Measurements from ENCODE around the gene EPHB1. TPM values are rescaled to one million over a fixed set of nuclear protein-coding genes. Genes with fewer than 3 reads are reported as not detected.
A peak's percentile ranks its signal among the peaks of the same experiment; 100 is the strongest.

The EPHB1 gene
- total RNA-seq, 1 experiment from 2014 or later, result 0.73 TPM

DNA sequence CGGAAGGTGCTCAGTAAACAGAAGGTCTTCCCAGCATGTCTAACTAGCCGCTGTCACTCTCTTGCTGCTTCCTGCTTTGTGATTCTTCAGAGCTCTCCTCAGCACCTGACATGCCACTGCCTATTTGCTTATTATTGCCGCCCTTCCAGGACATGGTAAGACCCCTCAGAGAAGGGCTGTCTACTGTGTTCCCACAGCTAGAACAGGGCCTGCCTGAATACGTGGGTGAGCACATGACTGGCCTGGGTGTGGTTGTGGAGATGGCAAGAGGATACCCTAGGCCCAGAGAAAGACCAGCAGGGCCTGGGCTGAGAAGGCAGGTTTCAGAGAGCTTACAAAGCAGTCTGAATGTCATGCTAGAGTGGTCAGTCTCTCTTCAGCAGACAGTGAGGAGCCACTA lies 2.4 kb upstream of the EPHB1 start:
- CTCF ChIA-PET, result interaction anchor here (0.7 to 1.3 kb wide), 2 partner anchors 11 to 117 kb away, joined by 3 to 4 read pairs; no protein-coding TSS in a partner anchor
- H3K4me3 Mint-ChIP-seq (ENCODE audit: low read depth, unreplicated experiment), result no peak overlapping the region
- H3K36me3 Mint-ChIP-seq (ENCODE audit: insufficient read depth, unreplicated experiment), result peaks cover 11% of the 10 kb centered on the region
- intact Hi-C loops (cut with micrococcal nuclease; ENCODE audit: unreplicated experiment), result loop anchor here (5.0 kb wide), 1 partner anchor 450 kb away; no protein-coding TSS in a partner anchor
- H3K27ac Mint-ChIP-seq (ENCODE audit: unreplicated experiment), result no peak overlapping the region
- H3K27me3 Mint-ChIP-seq (ENCODE audit: unreplicated experiment), result peaks cover 83% of the 10 kb centered on the region
- no TSS peak for BruUV-seq (replicated peaks)
- DNase-seq, result no peak
- no peaks in the 10 kb centered on the region for H3K9me3 Mint-ChIP-seq (ENCODE audit: low read depth, unreplicated experiment)
- H3K4me1 Mint-ChIP-seq (ENCODE audit: low read depth, unreplicated experiment), result peaks cover 14% of the 10 kb centered on the region
- TF ChIP-seq, protein P1, sequence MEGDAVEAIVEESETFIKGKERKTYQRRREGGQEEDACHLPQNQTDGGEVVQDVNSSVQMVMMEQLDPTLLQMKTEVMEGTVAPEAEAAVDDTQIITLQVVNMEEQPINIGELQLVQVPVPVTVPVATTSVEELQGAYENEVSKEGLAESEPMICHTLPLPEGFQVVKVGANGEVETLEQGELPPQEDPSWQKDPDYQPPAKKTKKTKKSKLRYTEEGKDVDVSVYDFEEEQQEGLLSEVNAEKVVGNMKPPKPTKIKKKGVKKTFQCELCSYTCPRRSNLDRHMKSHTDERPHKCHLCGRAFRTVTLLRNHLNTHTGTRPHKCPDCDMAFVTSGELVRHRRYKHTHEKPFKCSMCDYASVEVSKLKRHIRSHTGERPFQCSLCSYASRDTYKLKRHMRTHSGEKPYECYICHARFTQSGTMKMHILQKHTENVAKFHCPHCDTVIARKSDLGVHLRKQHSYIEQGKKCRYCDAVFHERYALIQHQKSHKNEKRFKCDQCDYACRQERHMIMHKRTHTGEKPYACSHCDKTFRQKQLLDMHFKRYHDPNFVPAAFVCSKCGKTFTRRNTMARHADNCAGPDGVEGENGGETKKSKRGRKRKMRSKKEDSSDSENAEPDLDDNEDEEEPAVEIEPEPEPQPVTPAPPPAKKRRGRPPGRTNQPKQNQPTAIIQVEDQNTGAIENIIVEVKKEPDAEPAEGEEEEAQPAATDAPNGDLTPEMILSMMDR (IDR thresholded peaks at IDR 0.05; ENCODE audit: unreplicated experiment), result no peak

DNA sequence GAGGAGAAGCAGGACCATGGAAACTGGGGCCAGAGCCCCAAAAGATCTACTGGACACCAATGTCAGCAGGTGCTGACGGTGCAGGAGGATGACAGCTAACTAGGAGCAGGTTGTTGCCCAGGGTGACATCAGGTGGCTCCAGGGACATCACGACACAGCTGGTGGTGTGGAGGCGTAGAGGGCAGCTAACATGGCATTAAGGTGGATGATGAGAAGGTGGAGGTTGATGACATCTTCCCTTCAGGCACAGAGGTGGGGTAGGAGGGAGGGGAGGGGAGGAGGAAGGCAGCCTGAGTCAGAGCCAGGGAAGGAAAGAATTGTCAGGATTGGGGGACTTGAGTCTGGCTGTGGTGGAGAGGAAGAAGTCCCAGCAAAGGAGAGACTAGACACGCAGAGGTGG lies 1.5 kb upstream of the EPHB1 start:
- Mint-ChIP-seq H3K4me1 (ENCODE audit: low read depth, unreplicated experiment) (peaks cover 14% of the 10 kb centered on the region), H3K27ac (ENCODE audit: unreplicated experiment) (no peak overlapping the region), H3K36me3 (ENCODE audit: insufficient read depth, unreplicated experiment) (peaks cover 11% of the 10 kb centered on the region), H3K9me3 (ENCODE audit: low read depth, unreplicated experiment) (no peaks in the 10 kb centered on the region), H3K27me3 (ENCODE audit: unreplicated experiment) (peaks cover 89% of the 10 kb centered on the region), H3K4me3 (ENCODE audit: low read depth, unreplicated experiment) (no peak overlapping the region)
- no TSS peak for BruUV-seq (replicated peaks)
- no peak for DNase-seq
- intact Hi-C loops (cut with micrococcal nuclease; ENCODE audit: unreplicated experiment), result loop anchor here (5.0 kb wide), 1 partner anchor 449 kb away; no protein-coding TSS in a partner anchor
- CTCF ChIA-PET, result interaction anchor here (0.7 to 2.8 kb wide), 8 partner anchors 24 to 935 kb away, joined by 3 to 44 read pairs (median 3); no protein-coding TSS in a partner anchor
- TF ChIP-seq, protein P1 (IDR thresholded peaks at IDR 0.05; ENCODE audit: unreplicated experiment), result no peak

DNA sequence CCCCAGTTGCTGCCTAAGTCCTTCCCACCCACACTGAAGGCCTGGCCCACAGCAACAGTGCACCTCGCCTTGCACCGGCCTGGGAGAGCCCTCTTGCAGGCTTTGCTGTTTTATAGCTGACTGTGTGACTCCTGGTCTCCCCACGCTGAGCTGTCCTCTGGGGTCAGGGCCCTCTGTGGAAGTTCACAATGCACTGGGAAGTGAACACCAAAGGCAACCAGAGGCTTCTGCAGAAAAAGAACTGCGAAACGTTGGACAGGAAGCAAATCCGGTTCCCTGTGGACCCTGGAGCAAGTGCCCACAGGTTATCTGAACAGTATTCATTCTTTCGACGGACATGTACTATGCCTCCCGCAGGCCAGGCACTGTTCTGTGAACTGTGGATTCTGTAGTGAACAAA lies 737 bp upstream of the EPHB1 start:
- peak overlapping the region; percentile 26 for H3K27ac Mint-ChIP-seq (ENCODE audit: unreplicated experiment)
- CTCF ChIA-PET, result interaction anchor here (0.7 to 2.8 kb wide), 20 partner anchors 15 to 1248 kb away, joined by 3 to 44 read pairs (median 4); no protein-coding TSS in a partner anchor
- no TSS peak for BruUV-seq (replicated peaks)
- H3K4me3 Mint-ChIP-seq (ENCODE audit: low read depth, unreplicated experiment), result peak overlapping the region; percentile 91
- peaks cover 11% of the 10 kb centered on the region for H3K36me3 Mint-ChIP-seq (ENCODE audit: insufficient read depth, unreplicated experiment)
- H3K4me1 Mint-ChIP-seq (ENCODE audit: low read depth, unreplicated experiment), result peaks cover 14% of the 10 kb centered on the region
- TF ChIP-seq, protein P1 (IDR thresholded peaks at IDR 0.05; ENCODE audit: unreplicated experiment), result no peak
- no peaks in the 10 kb centered on the region for H3K9me3 Mint-ChIP-seq (ENCODE audit: low read depth, unreplicated experiment)
- no peak for DNase-seq
- intact Hi-C loops (cut with micrococcal nuclease; ENCODE audit: unreplicated experiment), result loop anchor here (1.0 to 5.0 kb wide), 2 partner anchors 448 to 1101 kb away; no protein-coding TSS in a partner anchor
- H3K27me3 Mint-ChIP-seq (ENCODE audit: unreplicated experiment), result peaks cover 89% of the 10 kb centered on the region

DNA sequence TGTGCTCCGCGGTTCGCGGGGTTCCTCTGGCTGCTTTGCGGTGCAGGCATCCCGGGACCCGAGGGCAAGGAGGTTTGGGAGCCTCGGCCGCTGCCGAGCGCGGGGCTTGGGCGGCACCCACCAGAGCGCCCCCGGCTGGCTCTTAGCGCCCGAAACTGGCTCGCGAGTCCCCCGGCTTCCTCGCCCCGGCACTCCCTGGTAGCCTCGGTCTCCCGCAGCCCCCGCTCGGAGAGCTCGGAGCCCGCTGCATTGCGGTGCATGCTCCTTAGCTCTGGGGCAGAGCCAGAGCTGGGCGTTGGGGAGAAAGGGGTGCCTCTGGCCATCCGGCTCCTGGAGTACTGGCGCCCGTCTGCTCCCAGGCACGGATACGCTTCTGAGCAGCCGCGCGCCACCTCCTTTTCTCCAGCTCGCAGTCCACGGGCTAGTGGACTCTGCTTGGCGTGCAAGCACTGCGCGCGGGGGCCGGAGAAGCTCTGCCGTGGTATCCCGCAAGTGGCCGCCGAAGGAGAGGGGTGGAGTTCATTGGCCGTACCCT lies 753 bp downstream of the EPHB1 start:
- peaks cover 93% of the 10 kb centered on the region for H3K27me3 Mint-ChIP-seq (ENCODE audit: unreplicated experiment)
- no peaks in the 10 kb centered on the region for H3K9me3 Mint-ChIP-seq (ENCODE audit: low read depth, unreplicated experiment)
- no TSS peak for BruUV-seq (replicated peaks)
- peak overlapping the region; percentile 91 for H3K4me3 Mint-ChIP-seq (ENCODE audit: low read depth, unreplicated experiment)
- DNase-seq, result no peak
- CTCF ChIA-PET, result interaction anchor here (1.3 to 2.8 kb wide), 3 partner anchors 182 to 1100 kb away, joined by 3 to 44 read pairs (median 4); no protein-coding TSS in a partner anchor
- H3K36me3 Mint-ChIP-seq (ENCODE audit: insufficient read depth, unreplicated experiment), result peaks cover 11% of the 10 kb centered on the region
- TF ChIP-seq, protein P1 (IDR thresholded peaks at IDR 0.05; ENCODE audit: unreplicated experiment), result no peak
- H3K4me1 Mint-ChIP-seq (ENCODE audit: low read depth, unreplicated experiment), result peaks cover 14% of the 10 kb centered on the region
- H3K27ac Mint-ChIP-seq (ENCODE audit: unreplicated experiment), result no peak overlapping the region
- intact Hi-C loops (cut with micrococcal nuclease; ENCODE audit: unreplicated experiment), result loop anchor here (1.0 kb wide), 1 partner anchor 708 kb away; no protein-coding TSS in a partner anchor

Measured in Calu3 (cell line).